Panc1 (cell line): Measurements from ENCODE around the gene CORIN. TPM values are rescaled to one million over a fixed set of nuclear protein-coding genes. Genes with fewer than 3 reads are reported as not detected.
A peak's percentile ranks its signal among the peaks of the same experiment; 100 is the strongest.

Experiments
- ATAC-seq: fragments of 200-7000 bp; cut with Tn5 transposase; 2 replicates; pipeline ENCODE4 v1.9.1; 2020; ENCODE audit warnings: mild to moderate bottlenecking, moderate library complexity
- Bru-seq: library from RNA; stranded (reverse); fragments of 400-500 nt; gene quantifications from one replicate; lab custom pipeline; 2021; lab: Mats Ljungman, UMichigan
- BruChase-seq, 2 experiments: library from RNA; stranded (reverse); fragments of 400-500 nt; gene quantifications; one replicate each; lab custom pipeline; 2021; lab: Mats Ljungman, UMichigan
- BruUV-seq: library from RNA; stranded (reverse); fragments of 400-500 nt; replicated peaks from 2 replicates; lab custom pipeline; 2021; lab: Mats Ljungman, UMichigan
- CTCF ChIA-PET: fragments of 300-600 bp; sonication (Branson Sonifier 250); formaldehyde crosslinking; loops from one replicate; lab custom pipeline; 2022; ENCODE audit warnings: antibody characterized with exemption; lab: Charles Lee
- POLR2A ChIA-PET: fragments of 300-600 bp; sonication (Branson Sonifier 250); formaldehyde crosslinking; loops from one replicate; lab custom pipeline; 2022; ENCODE audit warnings: antibody characterized with exemption; lab: Charles Lee
- DNase-seq: peaks from one replicate; pipeline ENCODE4 v3.0.0-alpha.2; 2010; ENCODE audit warnings: low read depth, low spot score
- H3K27ac ChIP-seq: 2 replicates; pipeline ENCODE4 v1.5.1; 2011; ENCODE audit warnings: mild to moderate bottlenecking, low read length, inconsistent platforms
- H3K27me3 ChIP-seq: fragments of 200-500 bp; sonication (Bioruptor generic); 2 replicates; pipeline ENCODE4 v1.6.0; 2014; ENCODE audit warnings: low read length, inconsistent platforms; ENCODE audit not compliant: control insufficient read depth, insufficient read depth
- H3K36me3 ChIP-seq: fragments of 200-500 bp; sonication (Bioruptor generic); 2 replicates; pipeline ENCODE4 v1.5.1; 2014; ENCODE audit warnings: inconsistent platforms, mild to moderate bottlenecking, low read length, moderate library complexity; ENCODE audit not compliant: control insufficient read depth, insufficient read depth
- H3K4me1 ChIP-seq: 2 replicates; pipeline ENCODE4 v1.5.1; 2011; ENCODE audit warnings: inconsistent platforms, mild to moderate bottlenecking, low read length, moderate library complexity; ENCODE audit not compliant: control insufficient read depth, insufficient read depth
- H3K4me3 ChIP-seq, 2 experiments: 2 replicates each; pipeline ENCODE4 v1.5.1; 2011 to 2012; ENCODE audit warnings: low read depth in 2 of 2, low read length in 2 of 2, mild to moderate bottlenecking in 2 of 2, inconsistent platforms in 1 of 2, moderate library complexity in 1 of 2
- H3K9me3 ChIP-seq: fragments of 200-500 bp; sonication (Bioruptor generic); 2 replicates; pipeline ENCODE4 v1.5.1; 2014; ENCODE audit warnings: low read depth, mild to moderate bottlenecking, inconsistent platforms, low read length, moderate library complexity; ENCODE audit not compliant: control insufficient read depth, insufficient read depth
- POLR2AphosphoS5 ChIP-seq: IDR thresholded peaks from 2 replicates; pipeline ENCODE4 v1.6.1; 2012; ENCODE audit warnings: mild to moderate bottlenecking, low read depth, low read length, moderate library complexity
- SIN3A ChIP-seq: IDR thresholded peaks from 2 replicates; pipeline ENCODE4 v1.6.1; 2012; ENCODE audit warnings: low read depth, mild to moderate bottlenecking, low read length, moderate library complexity, borderline replicate concordance; ENCODE audit not compliant: insufficient read depth
- TCF7L2 ChIP-seq: IDR thresholded peaks from 2 replicates; pipeline ENCODE4 v1.6.1; 2011; ENCODE audit warnings: mild to moderate bottlenecking, low read depth, low read length, inconsistent platforms
- in situ Hi-C: cut with HindIII; loops from 2 replicates; pipeline ENCODE4 v1.10.0; 2016; ENCODE audit warnings: low sequenced_read_pairs, low pct_unique_long_range_greater_than_20kb
- intact Hi-C: fragments of 100-400 bp; cut with micrococcal nuclease; formaldehyde crosslinking; loops from one replicate; pipeline ENCODE4 v1.10.0; 2022; ENCODE audit not compliant: unreplicated experiment
- long read RNA-seq: library from polyadenylated mRNA; unstranded; transcript quantifications from one replicate; pipeline ENCODE4 v2.0.0, GENCODE V29; 2021; ENCODE audit not compliant: unreplicated experiment
- polyA plus RNA-seq: library from polyadenylated mRNA; unstranded; fragments of >200 nt; gene quantifications from one replicate; pipeline ENCODE4 v1.2.1, GENCODE V29; 2012; ENCODE audit warnings: missing spikeins; ENCODE audit not compliant: insufficient read length
- total RNA-seq: library from RNA; stranded (reverse); gene quantifications from one replicate; pipeline ENCODE4 v1.2.1, GENCODE V29; 2021; ENCODE audit not compliant: unreplicated experiment
- TF ChIP-seq, protein P1 (sequence below): fragments of 450-650 bp; IDR thresholded peaks from 2 replicates; pipeline ENCODE4 v1.5.1; 2017; ENCODE audit warnings: mild to moderate bottlenecking
- TF ChIP-seq, protein P2 (sequence below), 2 experiments: IDR thresholded peaks; 2 replicates each; pipeline ENCODE4 v1.6.1; 2011 to 2012; ENCODE audit warnings: low read depth in 2 of 2, control low read depth in 1 of 2, low read length in 1 of 2, mild to moderate bottlenecking in 1 of 2, moderate library complexity in 1 of 2; ENCODE audit not compliant: insufficient read depth in 1 of 2

CORIN gene, protein sequence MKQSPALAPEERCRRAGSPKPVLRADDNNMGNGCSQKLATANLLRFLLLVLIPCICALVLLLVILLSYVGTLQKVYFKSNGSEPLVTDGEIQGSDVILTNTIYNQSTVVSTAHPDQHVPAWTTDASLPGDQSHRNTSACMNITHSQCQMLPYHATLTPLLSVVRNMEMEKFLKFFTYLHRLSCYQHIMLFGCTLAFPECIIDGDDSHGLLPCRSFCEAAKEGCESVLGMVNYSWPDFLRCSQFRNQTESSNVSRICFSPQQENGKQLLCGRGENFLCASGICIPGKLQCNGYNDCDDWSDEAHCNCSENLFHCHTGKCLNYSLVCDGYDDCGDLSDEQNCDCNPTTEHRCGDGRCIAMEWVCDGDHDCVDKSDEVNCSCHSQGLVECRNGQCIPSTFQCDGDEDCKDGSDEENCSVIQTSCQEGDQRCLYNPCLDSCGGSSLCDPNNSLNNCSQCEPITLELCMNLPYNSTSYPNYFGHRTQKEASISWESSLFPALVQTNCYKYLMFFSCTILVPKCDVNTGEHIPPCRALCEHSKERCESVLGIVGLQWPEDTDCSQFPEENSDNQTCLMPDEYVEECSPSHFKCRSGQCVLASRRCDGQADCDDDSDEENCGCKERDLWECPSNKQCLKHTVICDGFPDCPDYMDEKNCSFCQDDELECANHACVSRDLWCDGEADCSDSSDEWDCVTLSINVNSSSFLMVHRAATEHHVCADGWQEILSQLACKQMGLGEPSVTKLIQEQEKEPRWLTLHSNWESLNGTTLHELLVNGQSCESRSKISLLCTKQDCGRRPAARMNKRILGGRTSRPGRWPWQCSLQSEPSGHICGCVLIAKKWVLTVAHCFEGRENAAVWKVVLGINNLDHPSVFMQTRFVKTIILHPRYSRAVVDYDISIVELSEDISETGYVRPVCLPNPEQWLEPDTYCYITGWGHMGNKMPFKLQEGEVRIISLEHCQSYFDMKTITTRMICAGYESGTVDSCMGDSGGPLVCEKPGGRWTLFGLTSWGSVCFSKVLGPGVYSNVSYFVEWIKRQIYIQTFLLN
- total RNA-seq (not detected), Bru-seq, nascent RNA (percentile 12 among the genes with signal in this experiment), BruChase-seq, experiment 1, labeled RNA remaining after a 2-hour chase (percentile 16 among the genes with signal in this experiment), BruChase-seq, experiment 2, labeled RNA remaining after a 6-hour chase (percentile 14 among the genes with signal in this experiment)
- polyA plus RNA-seq: not detected
- long read RNA-seq: 0 reads

DNA sequence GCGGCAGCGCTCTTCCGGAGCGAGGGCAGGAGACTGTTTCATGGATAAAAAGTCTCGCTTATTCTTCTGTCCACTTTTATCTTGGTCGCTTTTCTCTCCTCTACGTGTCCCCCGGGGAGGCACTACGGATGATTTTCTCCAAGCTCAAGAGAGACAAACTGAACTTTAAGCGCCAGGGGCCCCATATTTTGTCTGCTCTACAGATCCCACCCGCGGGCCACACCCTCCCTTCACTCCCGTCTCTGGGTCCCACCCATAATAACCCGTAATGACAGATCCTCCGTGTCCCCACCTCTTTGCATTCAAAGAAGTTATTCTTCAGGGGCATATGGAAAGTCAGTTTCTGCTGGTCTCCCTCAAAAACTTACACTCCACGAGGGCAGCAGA lies at the start of gene CORIN:
CORIN (minus strand) TSS at position 160 of the 387 bp plus-strand sequence; CDS start at position 42, 118 bp downstream.
- H3K9me3 ChIP-seq: no peaks in the 10 kb centered on the region
- POLR2A ChIA-PET: no interaction called here
- no peak for ATAC-seq
- H3K27me3 ChIP-seq: no peaks in the 10 kb centered on the region
- in situ Hi-C loops (no loop called here), intact Hi-C loops (loop anchor here (2.0 to 5.0 kb wide), 3 partner anchors 133 to 171 kb away; no protein-coding TSS in a partner anchor)
- peak within 1 kb of the TSS; percentile 43 to 63 for H3K4me3 ChIP-seq
- no TSS peak for BruUV-seq
- CTCF ChIA-PET: no interaction called here
- no peak for DNase-seq
- no peak for TF ChIP-seq TCF7L2
- no peak for TF ChIP-seq SIN3A
- TF ChIP-seq, protein P1, sequence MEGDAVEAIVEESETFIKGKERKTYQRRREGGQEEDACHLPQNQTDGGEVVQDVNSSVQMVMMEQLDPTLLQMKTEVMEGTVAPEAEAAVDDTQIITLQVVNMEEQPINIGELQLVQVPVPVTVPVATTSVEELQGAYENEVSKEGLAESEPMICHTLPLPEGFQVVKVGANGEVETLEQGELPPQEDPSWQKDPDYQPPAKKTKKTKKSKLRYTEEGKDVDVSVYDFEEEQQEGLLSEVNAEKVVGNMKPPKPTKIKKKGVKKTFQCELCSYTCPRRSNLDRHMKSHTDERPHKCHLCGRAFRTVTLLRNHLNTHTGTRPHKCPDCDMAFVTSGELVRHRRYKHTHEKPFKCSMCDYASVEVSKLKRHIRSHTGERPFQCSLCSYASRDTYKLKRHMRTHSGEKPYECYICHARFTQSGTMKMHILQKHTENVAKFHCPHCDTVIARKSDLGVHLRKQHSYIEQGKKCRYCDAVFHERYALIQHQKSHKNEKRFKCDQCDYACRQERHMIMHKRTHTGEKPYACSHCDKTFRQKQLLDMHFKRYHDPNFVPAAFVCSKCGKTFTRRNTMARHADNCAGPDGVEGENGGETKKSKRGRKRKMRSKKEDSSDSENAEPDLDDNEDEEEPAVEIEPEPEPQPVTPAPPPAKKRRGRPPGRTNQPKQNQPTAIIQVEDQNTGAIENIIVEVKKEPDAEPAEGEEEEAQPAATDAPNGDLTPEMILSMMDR: no peak
- TF ChIP-seq, protein P2, sequence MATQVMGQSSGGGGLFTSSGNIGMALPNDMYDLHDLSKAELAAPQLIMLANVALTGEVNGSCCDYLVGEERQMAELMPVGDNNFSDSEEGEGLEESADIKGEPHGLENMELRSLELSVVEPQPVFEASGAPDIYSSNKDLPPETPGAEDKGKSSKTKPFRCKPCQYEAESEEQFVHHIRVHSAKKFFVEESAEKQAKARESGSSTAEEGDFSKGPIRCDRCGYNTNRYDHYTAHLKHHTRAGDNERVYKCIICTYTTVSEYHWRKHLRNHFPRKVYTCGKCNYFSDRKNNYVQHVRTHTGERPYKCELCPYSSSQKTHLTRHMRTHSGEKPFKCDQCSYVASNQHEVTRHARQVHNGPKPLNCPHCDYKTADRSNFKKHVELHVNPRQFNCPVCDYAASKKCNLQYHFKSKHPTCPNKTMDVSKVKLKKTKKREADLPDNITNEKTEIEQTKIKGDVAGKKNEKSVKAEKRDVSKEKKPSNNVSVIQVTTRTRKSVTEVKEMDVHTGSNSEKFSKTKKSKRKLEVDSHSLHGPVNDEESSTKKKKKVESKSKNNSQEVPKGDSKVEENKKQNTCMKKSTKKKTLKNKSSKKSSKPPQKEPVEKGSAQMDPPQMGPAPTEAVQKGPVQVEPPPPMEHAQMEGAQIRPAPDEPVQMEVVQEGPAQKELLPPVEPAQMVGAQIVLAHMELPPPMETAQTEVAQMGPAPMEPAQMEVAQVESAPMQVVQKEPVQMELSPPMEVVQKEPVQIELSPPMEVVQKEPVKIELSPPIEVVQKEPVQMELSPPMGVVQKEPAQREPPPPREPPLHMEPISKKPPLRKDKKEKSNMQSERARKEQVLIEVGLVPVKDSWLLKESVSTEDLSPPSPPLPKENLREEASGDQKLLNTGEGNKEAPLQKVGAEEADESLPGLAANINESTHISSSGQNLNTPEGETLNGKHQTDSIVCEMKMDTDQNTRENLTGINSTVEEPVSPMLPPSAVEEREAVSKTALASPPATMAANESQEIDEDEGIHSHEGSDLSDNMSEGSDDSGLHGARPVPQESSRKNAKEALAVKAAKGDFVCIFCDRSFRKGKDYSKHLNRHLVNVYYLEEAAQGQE (IDR thresholded peaks at IDR 0.05; ENCODE audit: insufficient read depth in 1 of 2, low read depth in 2 of 2, low read length in 1 of 2): no peak
- no peaks in the 10 kb centered on the region for H3K36me3 ChIP-seq
- H3K27ac ChIP-seq: no peak within 1 kb of the TSS
- no peaks in the 10 kb centered on the region for H3K4me1 ChIP-seq

DNA sequence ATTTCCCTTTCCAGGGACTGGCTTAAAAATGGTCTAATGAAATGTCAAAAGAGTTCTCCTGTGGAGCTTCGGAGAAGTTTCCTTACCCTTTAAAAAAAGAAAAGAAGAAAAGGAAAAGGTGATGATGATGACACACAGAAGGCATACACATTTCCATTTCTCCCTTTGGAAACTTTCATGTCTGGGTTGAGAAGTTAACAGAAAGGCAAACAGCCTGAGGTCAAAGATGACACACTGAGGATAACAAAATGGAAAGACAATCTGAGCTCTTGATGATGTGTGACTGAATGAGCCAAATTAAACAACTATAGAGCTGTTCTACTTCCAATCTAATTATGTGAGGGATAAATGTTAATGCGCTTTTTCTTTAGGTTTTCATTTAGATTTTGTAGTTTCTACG lies 44.4 kb upstream of the CORIN start:
- no peak for DNase-seq
- TF ChIP-seq SIN3A (no peak), TCF7L2 (no peak), POLR2AphosphoS5 (no peak)
- TF ChIP-seq, protein P2 (IDR thresholded peaks at IDR 0.05; ENCODE audit: insufficient read depth in 1 of 2, low read depth in 2 of 2, low read length in 1 of 2): no peak
- TF ChIP-seq, protein P1: no peak
- H3K36me3 ChIP-seq: peaks cover 16% of the 10 kb centered on the region
- H3K9me3 ChIP-seq: no peaks in the 10 kb centered on the region
- no peak for ATAC-seq
- H3K27me3 ChIP-seq: no peaks in the 10 kb centered on the region
- no TSS peak for BruUV-seq
- intact Hi-C loops (no loop called here), in situ Hi-C loops (no loop called here)
- POLR2A ChIA-PET: no interaction called here
- CTCF ChIA-PET: no interaction called here
- no peak overlapping the region for H3K27ac ChIP-seq
- no peak overlapping the region for H3K4me3 ChIP-seq
- H3K4me1 ChIP-seq: no peaks in the 10 kb centered on the region
